Esophagus muscularis mucosa (tissue), 3 donors: ENCODE measurements around the gene MORC2.

Experiments used
- POLR2A ChIP-seq: fragments of 450-650 bp; IDR thresholded peaks from one replicate; pipeline ENCODE4 v1.6.1; 2017; ENCODE audit warnings: antibody characterized with exemption, moderate library complexity, mild to moderate bottlenecking, low read depth
- TF ChIP-seq, protein P1 (sequence below), 3 experiments: fragments of 200-600 bp in 2 of 3; fragments of 450-650 bp in 1 of 3; sonication (generic) in 2 of 3; IDR thresholded peaks; one replicate each; pipeline ENCODE4 v1.5.1; 2017 to 2019; ENCODE audit warnings: antibody characterized with exemption in 3 of 3, mild to moderate bottlenecking in 2 of 3, moderate library complexity in 1 of 3

DNA sequence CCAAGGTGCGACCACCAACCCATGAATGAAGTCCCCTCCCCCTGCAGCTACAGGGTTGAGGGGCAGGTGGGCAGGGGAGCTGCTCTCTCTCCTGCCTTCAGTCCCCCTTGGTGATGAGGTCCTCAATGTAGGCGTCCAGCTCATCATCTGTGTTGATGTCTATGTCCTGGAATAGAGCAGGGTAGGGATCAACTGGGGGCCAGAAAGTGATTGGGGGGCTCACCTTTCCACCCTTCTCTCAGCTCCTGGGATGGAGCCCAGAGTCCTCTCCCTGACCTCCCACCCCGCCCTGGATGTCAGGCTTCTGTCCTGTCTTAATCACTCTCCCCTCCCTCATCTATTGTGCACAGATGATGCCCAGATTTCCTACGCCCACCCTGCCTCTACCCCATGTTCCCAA lies 41.9 kb downstream of the MORC2 start:
- TF ChIP-seq, protein P1, sequence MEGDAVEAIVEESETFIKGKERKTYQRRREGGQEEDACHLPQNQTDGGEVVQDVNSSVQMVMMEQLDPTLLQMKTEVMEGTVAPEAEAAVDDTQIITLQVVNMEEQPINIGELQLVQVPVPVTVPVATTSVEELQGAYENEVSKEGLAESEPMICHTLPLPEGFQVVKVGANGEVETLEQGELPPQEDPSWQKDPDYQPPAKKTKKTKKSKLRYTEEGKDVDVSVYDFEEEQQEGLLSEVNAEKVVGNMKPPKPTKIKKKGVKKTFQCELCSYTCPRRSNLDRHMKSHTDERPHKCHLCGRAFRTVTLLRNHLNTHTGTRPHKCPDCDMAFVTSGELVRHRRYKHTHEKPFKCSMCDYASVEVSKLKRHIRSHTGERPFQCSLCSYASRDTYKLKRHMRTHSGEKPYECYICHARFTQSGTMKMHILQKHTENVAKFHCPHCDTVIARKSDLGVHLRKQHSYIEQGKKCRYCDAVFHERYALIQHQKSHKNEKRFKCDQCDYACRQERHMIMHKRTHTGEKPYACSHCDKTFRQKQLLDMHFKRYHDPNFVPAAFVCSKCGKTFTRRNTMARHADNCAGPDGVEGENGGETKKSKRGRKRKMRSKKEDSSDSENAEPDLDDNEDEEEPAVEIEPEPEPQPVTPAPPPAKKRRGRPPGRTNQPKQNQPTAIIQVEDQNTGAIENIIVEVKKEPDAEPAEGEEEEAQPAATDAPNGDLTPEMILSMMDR (IDR thresholded peaks at IDR 0.05) = no peak
- no peak for TF ChIP-seq POLR2A
